Tibial nerve (tissue), 4 donors: Measurements from ENCODE around the gene APP.

Experiments used
- CTCF ChIP-seq, 5 experiments: fragments of 200-600 bp in 3 of 5; fragments of 450-650 bp in 2 of 5; sonication (generic) in 3 of 5; IDR thresholded peaks; one replicate each; pipeline ENCODE4 v1.5.1; 2016 to 2019; ENCODE audit warnings: antibody characterized with exemption in 5 of 5, mild to moderate bottlenecking in 3 of 5, moderate library complexity in 2 of 5
- EP300 ChIP-seq, 2 donors: sonication (generic); formaldehyde crosslinking; IDR thresholded peaks; one replicate each; pipeline ENCODE4 v1.6.1; 2017; ENCODE audit warnings: antibody characterized with exemption in 2 of 2, mild to moderate bottlenecking in 1 of 2
- POLR2A ChIP-seq, 2 donors: fragments of 450-650 bp; IDR thresholded peaks; one replicate each; pipeline ENCODE4 v1.6.1; 2017; ENCODE audit warnings: antibody characterized with exemption in 2 of 2, mild to moderate bottlenecking in 2 of 2, moderate library complexity in 2 of 2

DNA sequence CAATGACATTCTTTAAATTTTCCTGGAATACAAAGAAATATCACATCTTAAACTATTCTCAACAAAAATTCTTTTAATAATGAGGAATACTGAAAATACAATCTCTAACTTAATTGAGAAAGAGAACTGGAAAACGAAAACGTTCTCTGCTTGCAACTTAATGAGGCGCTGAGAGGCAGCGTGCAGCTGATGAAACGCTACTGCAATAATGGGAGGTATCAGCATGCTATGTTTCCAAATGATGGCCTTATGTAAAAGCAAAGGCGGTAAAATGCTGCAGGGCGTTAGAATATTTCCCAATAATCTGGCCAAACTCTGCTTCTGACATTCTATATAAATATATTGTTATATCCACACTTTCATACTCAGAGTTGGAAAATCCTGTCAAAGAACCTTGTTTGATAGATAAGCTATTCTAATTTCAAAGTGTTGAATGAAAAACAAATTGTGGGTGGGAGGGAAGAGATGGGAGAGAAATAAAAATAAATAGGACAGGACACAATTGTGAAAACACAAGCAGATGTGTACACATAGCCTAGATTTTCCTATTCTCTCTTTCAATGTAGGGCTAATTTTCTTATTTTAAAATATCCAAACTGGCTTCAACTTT lies 70.9 kb downstream of the APP start:
- TF ChIP-seq EP300 (IDR thresholded peaks at IDR 0.05), result no peak
- TF ChIP-seq CTCF (IDR thresholded peaks at IDR 0.05), result no peak
- no peak for TF ChIP-seq POLR2A (IDR thresholded peaks at IDR 0.05)
